Measurements from ENCODE around the gene ACSF3. TPM values are rescaled to one million over a fixed set of nuclear protein-coding genes. Genes with fewer than 3 reads are reported as not detected.

Gene ACSF3
- total RNA-seq, 6 experiments from 2014 or later, result 18.4 to 24.2 (median 21.2) TPM

GRCh38 chr16:89197633-89198416 lies 104.2 kb downstream of the ACSF3 start:
- TF ChIP-seq CTCF (IDR thresholded peaks at IDR 0.05), result no peak

GRCh38 chr16:89198417-89199240 lies 105.0 kb downstream of the ACSF3 start:
- Mint-ChIP-seq H3K27me3 (ENCODE audit: insufficient read depth) (peaks cover 14% of the 10 kb centered on the region), H3K27ac (no peak overlapping the region), H3K9me3 (peaks cover 11% of the 10 kb centered on the region), H3K4me3 (no peak overlapping the region), H3K4me1 (ENCODE audit: low read depth) (no peaks in the 10 kb centered on the region), H3K36me3 (ENCODE audit: low read depth) (peaks cover 8% of the 10 kb centered on the region)
- TF ChIP-seq CTCF (IDR thresholded peaks at IDR 0.05), result no peak
- no peak for DNase-seq

More at GRCh38 chr16:89197633-89198416, 104.2 kb downstream of the ACSF3 start:
- Mint-ChIP-seq H3K27me3 (ENCODE audit: insufficient read depth) (peaks cover 10% of the 10 kb centered on the region), H3K4me3 (no peak overlapping the region), H3K9me3 (peaks cover 7% of the 10 kb centered on the region), H3K36me3 (ENCODE audit: low read depth) (peaks cover 4% of the 10 kb centered on the region), H3K4me1 (ENCODE audit: low read depth) (no peaks in the 10 kb centered on the region), H3K27ac (no peak overlapping the region)
- DNase-seq, result no peak

GRCh38 chr16:89199241-89200123 lies 105.8 kb downstream of the ACSF3 start:
- TF ChIP-seq CTCF (IDR thresholded peaks at IDR 0.05), result no peak
- Mint-ChIP-seq H3K9me3 (peaks cover 11% of the 10 kb centered on the region), H3K4me3 (no peak overlapping the region), H3K36me3 (ENCODE audit: low read depth) (peaks cover 8% of the 10 kb centered on the region), H3K4me1 (ENCODE audit: low read depth) (no peaks in the 10 kb centered on the region), H3K27ac (no peak overlapping the region), H3K27me3 (ENCODE audit: insufficient read depth) (peaks cover 18% of the 10 kb centered on the region)
- no peak for DNase-seq

- TF ChIP-seq CTCF (IDR thresholded peaks at IDR 0.05), result no peak
- H3K36me3 Mint-ChIP-seq (ENCODE audit: low read depth), result peaks cover 8% of the 10 kb centered on the region
- H3K4me1 Mint-ChIP-seq (ENCODE audit: low read depth), result no peaks in the 10 kb centered on the region
- no peak within 1 kb of the TSS for H3K27ac Mint-ChIP-seq
- no peak for DNase-seq
- H3K4me3 Mint-ChIP-seq, result no peak within 1 kb of the TSS
- H3K27me3 Mint-ChIP-seq (ENCODE audit: insufficient read depth), result peaks cover 21% of the 10 kb centered on the region
- H3K9me3 Mint-ChIP-seq, result peaks cover 11% of the 10 kb centered on the region
These were observed 106.6 kb downstream of the ACSF3 start, which contains the start of gene SLC22A31 for GRCh38 chr16:89200124-89200849. Gene SLC22A31, minus strand, starts transcription at chr16:89200537. Its CDS starts 36 bp downstream, at chr16:89200501.

Measured in HFFc6 (cell line).